K562 (cell line): ENCODE measurements around the gene FAM83F. TPM values are rescaled to one million over a fixed set of nuclear protein-coding genes. Genes with fewer than 3 reads are reported as not detected.
A peak's percentile ranks its signal among the peaks of the same experiment; 100 is the strongest.

Source experiments
- CCNT2 ChIP-seq: IDR thresholded peaks from 2 replicates; pipeline ENCODE4 v1.6.1; 2011; ENCODE audit warnings: borderline replicate concordance, low read depth, mild to moderate bottlenecking, moderate library complexity, mixed read lengths, low read length; ENCODE audit not compliant: insufficient read length; ENCODE audit errors: extremely low read depth
- HNRNPUL1 ChIP-seq: fragments of 200-400 bp; formaldehyde crosslinking; IDR thresholded peaks from 2 replicates; pipeline ENCODE4 v1.6.1; 2017; ENCODE audit warnings: low read length
- NCOA1 ChIP-seq: fragments of 450-650 bp; IDR thresholded peaks from 2 replicates; pipeline ENCODE4 v1.6.1; 2016; ENCODE audit warnings: low read depth
- PHF21A ChIP-seq: fragments of 450-650 bp; IDR thresholded peaks from 2 replicates; pipeline ENCODE4 v1.6.1; 2017; ENCODE audit warnings: low read depth, borderline replicate concordance
- RAD21 ChIP-seq, 2 experiments: fragments of 250-450 bp in 1 of 2; fragments of 450-650 bp in 1 of 2; sonication (Bioruptor Pico) in 1 of 2; formaldehyde crosslinking in 1 of 2; IDR thresholded peaks in 1 of 2; conservative IDR thresholded peaks in 1 of 2; 2 replicates each; pipeline versions ENCODE4 v1.4.0 to v1.8.0; 2020 to 2022; ENCODE audit warnings: mild to moderate bottlenecking in 2 of 2, moderate library complexity in 1 of 2
- SMAD4 ChIP-seq: fragments of 250-450 bp; sonication (Bioruptor Pico); conservative IDR thresholded peaks from 2 replicates; pipeline ENCODE4 v1.8.0; 2021; ENCODE audit warnings: inconsistent platforms, mild to moderate bottlenecking, moderate library complexity
- SOX6 ChIP-seq: fragments of 450-650 bp; IDR thresholded peaks from 2 replicates; pipeline ENCODE4 v1.6.1; 2014; ENCODE audit warnings: mild to moderate bottlenecking
- SRF ChIP-seq, 2 experiments: fragments of 250-450, 450-650 bp in 1 of 2; sonication (Bioruptor Pico) in 1 of 2; sonication (generic) in 1 of 2; formaldehyde crosslinking; IDR thresholded peaks; 2 replicates each; pipeline versions ENCODE4 v1.5.0 to v1.5.1; 2020 to 2022; ENCODE audit warnings: mild to moderate bottlenecking in 1 of 2, missing genetic modification reagents in 1 of 2
- TRIM24 ChIP-seq, 2 experiments: fragments of 450-650 bp; IDR thresholded peaks; 2 replicates each; pipeline ENCODE4 v1.6.1; 2016
- YY1 ChIP-seq, 3 experiments: IDR thresholded peaks; 2 replicates each; pipeline ENCODE4 v1.6.1; 2011; ENCODE audit warnings: low read length in 2 of 3, mild to moderate bottlenecking in 2 of 3, moderate library complexity in 2 of 3, borderline replicate concordance in 1 of 3, control low read depth in 1 of 3, low read depth in 1 of 3; ENCODE audit not compliant: insufficient read depth in 3 of 3, insufficient replicate concordance in 2 of 3, control insufficient read depth in 1 of 3, insufficient read length in 1 of 3; ENCODE audit errors: extremely low read depth in 1 of 3
- ZBED1 ChIP-seq: IDR thresholded peaks from 2 replicates; pipeline ENCODE4 v1.6.1; 2014
- ZBTB8A ChIP-seq: fragments of 450-650 bp; IDR thresholded peaks from 2 replicates; pipeline ENCODE4 v1.6.1; 2018; ENCODE audit warnings: mild to moderate bottlenecking, moderate library complexity; ENCODE audit not compliant: partially characterized antibody
- ZKSCAN8 ChIP-seq: fragments of 200-800 bp; sonication (Bioruptor generic); IDR thresholded peaks from 2 replicates; pipeline ENCODE4 v1.6.1; 2016; ENCODE audit warnings: missing genetic modification characterization, missing compliant biosample characterization
- ZNF561 ChIP-seq: fragments of 450-650 bp; formaldehyde crosslinking; conservative IDR thresholded peaks from 2 replicates; pipeline ENCODE4 v1.4.0; 2020; ENCODE audit warnings: mild to moderate bottlenecking, moderate library complexity
- ZNF717 ChIP-seq: fragments of 250-450 bp; sonication (Bioruptor Pico); IDR thresholded peaks from 2 replicates; pipeline ENCODE4 v1.5.0; 2021
- polyA plus RNA-seq, 8 experiments: library from polyadenylated mRNA; depleted of rRNA in 4 of 8; stranded (reverse) in 5 of 8; unstranded in 3 of 8; fragments of >200 nt; fragmentation: Nextera tagmentation in 2 of 8; fragmentation: Illumina TruSeq in 1 of 8; extraction: Ambion mirVana in 2 of 8; extraction: Trizol in 1 of 8; gene quantifications; 2 replicates each; pipeline versions ENCODE4 v1.2.1 to v1.2.3, GENCODE V29; 2011 to 2014; ENCODE audit warnings: inconsistent platforms in 1 of 8, missing spikeins in 1 of 8
- total RNA-seq, 7 experiments: library from RNA; depleted of rRNA in 6 of 7; stranded (reverse); fragments of >200 nt in 6 of 7; fragmentation: Illumina TruSeq in 2 of 7; extraction: Trizol in 2 of 7; gene quantifications; 2 replicates each; pipeline versions ENCODE4 v1.2.1 to v1.2.3, GENCODE V29; 2011 to 2021; ENCODE audit warnings: low replicate concordance in 1 of 7
- TF ChIP-seq, protein P1 (sequence below): fragments of 250-450 bp; sonication (Bioruptor Pico); IDR thresholded peaks from 2 replicates; pipeline ENCODE4 v1.5.0; 2021; ENCODE audit warnings: mild to moderate bottlenecking, borderline replicate concordance
- TF ChIP-seq, protein P2 (sequence below): sonication (generic); formaldehyde crosslinking; IDR thresholded peaks from 2 replicates; pipeline ENCODE4 v1.9.0; 2022; ENCODE audit warnings: mild to moderate bottlenecking, missing genetic modification reagents
- TF ChIP-seq, protein P3 (sequence below): fragments of 250-450 bp; sonication (Bioruptor Pico); IDR thresholded peaks from 2 replicates; pipeline ENCODE4 v1.6.1; 2021; ENCODE audit warnings: mild to moderate bottlenecking
- TF ChIP-seq, protein P4 (sequence below): fragments of 450-650 bp; IDR thresholded peaks from 2 replicates; pipeline ENCODE4 v1.6.1; 2017; ENCODE audit warnings: mild to moderate bottlenecking, moderate library complexity
- TF ChIP-seq, protein P5 (sequence below), 2 experiments: IDR thresholded peaks; 2 replicates each; pipeline ENCODE4 v1.6.1; 2011; ENCODE audit warnings: borderline replicate concordance in 1 of 2, control low read depth in 1 of 2, low read depth in 1 of 2, low read length in 1 of 2, mild to moderate bottlenecking in 1 of 2, mixed read lengths in 1 of 2, moderate library complexity in 1 of 2; ENCODE audit not compliant: insufficient read depth in 1 of 2, insufficient read length in 1 of 2, poor library complexity in 1 of 2, severe bottlenecking in 1 of 2; ENCODE audit errors: extremely low read depth in 1 of 2

Gene FAM83F
- total and polyA plus RNA-seq, 9 of the 15 experiments (the other 6 are each of a cell fraction or from before 2014, with no cell fraction given), result under 0.01 to 0.13 (median 0.04) TPM; not detected in 1

DNA sequence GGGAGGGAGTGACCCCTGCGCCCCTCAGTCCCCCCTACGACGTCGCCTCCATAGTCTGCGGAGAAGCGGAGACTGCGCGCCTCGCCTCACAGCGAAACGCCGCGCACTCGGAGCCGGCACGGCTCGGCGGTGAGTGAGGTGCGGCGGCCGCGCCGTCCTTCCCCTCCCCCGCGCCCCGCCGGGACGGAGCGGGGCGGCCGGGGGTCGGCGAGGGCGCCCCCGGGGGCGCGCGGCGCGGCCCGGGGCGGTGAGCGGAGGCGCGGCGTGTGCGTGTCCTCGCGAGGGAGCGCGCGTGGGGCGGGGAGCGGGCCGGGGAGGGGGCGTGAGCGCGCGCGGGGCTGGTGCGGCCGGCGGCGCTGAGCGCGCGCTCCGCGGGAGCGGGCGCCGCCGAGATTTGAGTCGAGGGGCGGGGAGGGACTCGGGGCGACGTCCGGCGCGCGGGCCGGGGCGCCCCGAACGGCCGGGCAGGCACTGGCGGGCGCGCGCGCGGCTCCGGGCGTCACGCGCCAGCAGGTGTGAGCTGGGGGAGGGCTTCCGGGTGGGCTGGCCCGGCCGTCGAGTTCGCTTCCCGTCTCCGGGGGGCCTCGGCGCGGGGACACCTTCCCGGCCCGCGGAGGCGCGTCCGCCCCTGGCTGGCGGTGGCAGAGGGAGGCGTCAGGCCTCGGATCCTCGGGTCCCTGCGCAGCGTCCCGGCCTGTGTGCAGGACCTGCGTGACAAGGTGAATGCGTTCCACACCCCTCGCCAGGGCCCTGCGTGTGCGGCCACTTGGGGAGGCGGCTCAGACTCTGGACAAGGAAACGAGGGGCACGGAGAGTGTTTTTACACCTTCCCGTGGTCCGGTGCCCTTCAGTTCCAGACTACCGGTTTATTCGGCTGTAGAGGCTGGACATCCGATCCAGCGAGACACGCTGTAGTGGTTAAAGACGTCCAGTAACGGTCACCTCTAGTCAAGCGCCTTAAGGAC is 50.4 kb downstream of the FAM83F start (continued):
- TF ChIP-seq, protein P1, sequence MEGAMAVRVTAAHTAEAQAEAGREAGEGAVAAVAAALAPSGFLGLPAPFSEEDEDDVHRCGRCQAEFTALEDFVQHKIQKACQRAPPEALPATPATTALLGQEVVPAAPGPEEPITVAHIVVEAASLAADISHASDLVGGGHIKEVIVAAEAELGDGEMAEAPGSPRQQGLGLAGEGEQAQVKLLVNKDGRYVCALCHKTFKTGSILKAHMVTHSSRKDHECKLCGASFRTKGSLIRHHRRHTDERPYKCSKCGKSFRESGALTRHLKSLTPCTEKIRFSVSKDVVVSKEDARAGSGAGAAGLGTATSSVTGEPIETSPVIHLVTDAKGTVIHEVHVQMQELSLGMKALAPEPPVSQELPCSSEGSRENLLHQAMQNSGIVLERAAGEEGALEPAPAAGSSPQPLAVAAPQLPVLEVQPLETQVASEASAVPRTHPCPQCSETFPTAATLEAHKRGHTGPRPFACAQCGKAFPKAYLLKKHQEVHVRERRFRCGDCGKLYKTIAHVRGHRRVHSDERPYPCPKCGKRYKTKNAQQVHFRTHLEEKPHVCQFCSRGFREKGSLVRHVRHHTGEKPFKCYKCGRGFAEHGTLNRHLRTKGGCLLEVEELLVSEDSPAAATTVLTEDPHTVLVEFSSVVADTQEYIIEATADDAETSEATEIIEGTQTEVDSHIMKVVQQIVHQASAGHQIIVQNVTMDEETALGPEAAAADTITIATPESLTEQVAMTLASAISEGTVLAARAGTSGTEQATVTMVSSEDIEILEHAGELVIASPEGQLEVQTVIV (CRISPR knock-in tag), result no peak
- TF ChIP-seq ZBTB8A, result no peak
- TF ChIP-seq, protein P2, sequence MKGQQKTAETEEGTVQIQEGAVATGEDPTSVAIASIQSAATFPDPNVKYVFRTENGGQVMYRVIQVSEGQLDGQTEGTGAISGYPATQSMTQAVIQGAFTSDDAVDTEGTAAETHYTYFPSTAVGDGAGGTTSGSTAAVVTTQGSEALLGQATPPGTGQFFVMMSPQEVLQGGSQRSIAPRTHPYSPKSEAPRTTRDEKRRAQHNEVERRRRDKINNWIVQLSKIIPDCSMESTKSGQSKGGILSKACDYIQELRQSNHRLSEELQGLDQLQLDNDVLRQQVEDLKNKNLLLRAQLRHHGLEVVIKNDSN, result no peak
- TF ChIP-seq, protein P3, sequence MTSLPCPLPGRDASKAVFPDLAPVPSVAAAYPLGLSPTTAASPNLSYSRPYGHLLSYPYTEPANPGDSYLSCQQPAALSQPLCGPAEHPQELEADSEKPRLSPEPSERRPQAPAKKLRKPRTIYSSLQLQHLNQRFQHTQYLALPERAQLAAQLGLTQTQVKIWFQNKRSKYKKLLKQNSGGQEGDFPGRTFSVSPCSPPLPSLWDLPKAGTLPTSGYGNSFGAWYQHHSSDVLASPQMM (CRISPR knock-in tag), result no peak
- TF ChIP-seq, protein P4, sequence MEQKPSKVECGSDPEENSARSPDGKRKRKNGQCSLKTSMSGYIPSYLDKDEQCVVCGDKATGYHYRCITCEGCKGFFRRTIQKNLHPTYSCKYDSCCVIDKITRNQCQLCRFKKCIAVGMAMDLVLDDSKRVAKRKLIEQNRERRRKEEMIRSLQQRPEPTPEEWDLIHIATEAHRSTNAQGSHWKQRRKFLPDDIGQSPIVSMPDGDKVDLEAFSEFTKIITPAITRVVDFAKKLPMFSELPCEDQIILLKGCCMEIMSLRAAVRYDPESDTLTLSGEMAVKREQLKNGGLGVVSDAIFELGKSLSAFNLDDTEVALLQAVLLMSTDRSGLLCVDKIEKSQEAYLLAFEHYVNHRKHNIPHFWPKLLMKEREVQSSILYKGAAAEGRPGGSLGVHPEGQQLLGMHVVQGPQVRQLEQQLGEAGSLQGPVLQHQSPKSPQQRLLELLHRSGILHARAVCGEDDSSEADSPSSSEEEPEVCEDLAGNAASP, result no peak
- TF ChIP-seq YY1 (IDR thresholded peaks at IDR 0.05; ENCODE audit: borderline replicate concordance in 1 of 3, control insufficient read depth in 1 of 3, extremely low read depth in 1 of 3, insufficient read depth in 3 of 3, insufficient read length in 1 of 3, insufficient replicate concordance in 2 of 3, low read depth in 1 of 3, low read length in 2 of 3), result peak in 2 of 3 experiments; percentile 14 to 20
- TF ChIP-seq SMAD4, result 0 out of 2 replicates have a peak, but pooled peaks have one; percentile 44
- no peak for TF ChIP-seq ZKSCAN8 (CRISPR knock-in tag)
- no peak for TF ChIP-seq TRIM24 (IDR thresholded peaks at IDR 0.05)
- peak; percentile 39 for TF ChIP-seq CCNT2
- no peak for TF ChIP-seq ZBED1
- TF ChIP-seq ZNF561 (CRISPR knock-in tag), result no peak
- TF ChIP-seq ZNF717 (CRISPR knock-in tag), result no peak
- TF ChIP-seq HNRNPUL1, result no peak
- no peak for TF ChIP-seq PHF21A
- no peak for TF ChIP-seq SRF (CRISPR knock-in tag; IDR thresholded peaks at IDR 0.05)
- TF ChIP-seq SOX6, result no peak
- TF ChIP-seq, protein P5, sequence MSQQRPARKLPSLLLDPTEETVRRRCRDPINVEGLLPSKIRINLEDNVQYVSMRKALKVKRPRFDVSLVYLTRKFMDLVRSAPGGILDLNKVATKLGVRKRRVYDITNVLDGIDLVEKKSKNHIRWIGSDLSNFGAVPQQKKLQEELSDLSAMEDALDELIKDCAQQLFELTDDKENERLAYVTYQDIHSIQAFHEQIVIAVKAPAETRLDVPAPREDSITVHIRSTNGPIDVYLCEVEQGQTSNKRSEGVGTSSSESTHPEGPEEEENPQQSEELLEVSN (IDR thresholded peaks at IDR 0.05; ENCODE audit: borderline replicate concordance in 1 of 2, extremely low read depth in 1 of 2, insufficient read depth in 1 of 2, insufficient read length in 1 of 2, low read depth in 1 of 2, low read length in 1 of 2, poor library complexity in 1 of 2, severe bottlenecking in 1 of 2), result peak; percentile 33 to 75
- no peak for TF ChIP-seq RAD21 (CRISPR knock-in tag; conservative IDR thresholded peaks at IDR 0.05 in 1 of 2, IDR thresholded peaks at IDR 0.05 in 1 of 2)
- no peak for TF ChIP-seq NCOA1
